Gastroesophageal sphincter (tissue), 4 donors: ENCODE data around the gene PSMG3. TPM values are rescaled to one million over a fixed set of nuclear protein-coding genes. Genes with fewer than 3 reads are reported as not detected.

Experiments used
- ATAC-seq: fragments of 150-250 bp; one replicate; pipeline ENCODE4 v1.9.1; 2016; ENCODE audit warnings: mild to moderate bottlenecking, moderate library complexity
- H3K27ac ChIP-seq, 4 donors: fragments of 200-600 bp; sonication (generic) in 3 of 4; 1 replicate in 3 of 4; 2 replicates in 1 of 4; pipeline ENCODE4 v1.5.1; 2016 to 2019
- H3K27me3 ChIP-seq: fragments of 200-600 bp; sonication (generic); one replicate; pipeline ENCODE4 v1.5.1; 2019
- H3K36me3 ChIP-seq, 2 donors: fragments of 200-600 bp; sonication (generic); one replicate each; pipeline ENCODE4 v1.5.1; 2019; ENCODE audit warnings: control low read depth in 1 of 2
- H3K4me1 ChIP-seq, 3 donors: fragments of 200-600 bp; sonication (generic); 1 replicate in 2 of 3; 2 replicates in 1 of 3; pipeline ENCODE4 v1.5.1; 2016 to 2019; ENCODE audit warnings: control low read depth in 2 of 3
- H3K4me3 ChIP-seq, 2 donors: fragments of 200-600 bp; sonication (generic); one replicate each; pipeline ENCODE4 v1.5.1; 2019; ENCODE audit warnings: mild to moderate bottlenecking in 1 of 2, moderate library complexity in 1 of 2
- H3K9me3 ChIP-seq, 3 donors: fragments of 200-600 bp; sonication (generic); one replicate each; pipeline ENCODE4 v1.5.1; 2017 to 2019; ENCODE audit warnings: control low read depth in 2 of 3
- EP300 ChIP-seq: sonication (generic); formaldehyde crosslinking; IDR thresholded peaks from one replicate; pipeline ENCODE4 v1.6.1; 2017; ENCODE audit warnings: antibody characterized with exemption, mild to moderate bottlenecking
- POLR2A ChIP-seq, 2 donors: fragments of 450-650 bp; IDR thresholded peaks; one replicate each; pipeline ENCODE4 v1.6.1; 2017; ENCODE audit warnings: antibody characterized with exemption in 2 of 2, mild to moderate bottlenecking in 2 of 2, moderate library complexity in 1 of 2
- POLR2AphosphoS5 ChIP-seq: sonication (generic); formaldehyde crosslinking; IDR thresholded peaks from one replicate; pipeline ENCODE4 v1.6.1; 2017; ENCODE audit warnings: antibody characterized with exemption
- WGBS, 2 donors: methylation state at CpG; one replicate each; pipeline ENCODE4 v1.1.5; 2018; ENCODE audit warnings: low coverage in 1 of 2; 5-methylcytosine and 5-hydroxymethylcytosine counted together
- total RNA-seq, 4 donors: library from RNA; depleted of rRNA; stranded (reverse); fragments of >200 nt; gene quantifications; one replicate each; pipeline ENCODE4 v1.1.0, GENCODE V29; 2016
- TF ChIP-seq, protein P1 (sequence below), 4 experiments: fragments of 200-600 bp in 2 of 4; fragments of 450-650 bp in 2 of 4; sonication (generic) in 1 of 4; IDR thresholded peaks; one replicate each; pipeline ENCODE4 v1.5.1; 2017 to 2019; ENCODE audit warnings: antibody characterized with exemption in 4 of 4, mild to moderate bottlenecking in 2 of 4, moderate library complexity in 2 of 4

PSMG3 gene
- total RNA-seq, 4 donors from 2014 or later: 27.7 to 36.6 (median 35.7) TPM

DNA sequence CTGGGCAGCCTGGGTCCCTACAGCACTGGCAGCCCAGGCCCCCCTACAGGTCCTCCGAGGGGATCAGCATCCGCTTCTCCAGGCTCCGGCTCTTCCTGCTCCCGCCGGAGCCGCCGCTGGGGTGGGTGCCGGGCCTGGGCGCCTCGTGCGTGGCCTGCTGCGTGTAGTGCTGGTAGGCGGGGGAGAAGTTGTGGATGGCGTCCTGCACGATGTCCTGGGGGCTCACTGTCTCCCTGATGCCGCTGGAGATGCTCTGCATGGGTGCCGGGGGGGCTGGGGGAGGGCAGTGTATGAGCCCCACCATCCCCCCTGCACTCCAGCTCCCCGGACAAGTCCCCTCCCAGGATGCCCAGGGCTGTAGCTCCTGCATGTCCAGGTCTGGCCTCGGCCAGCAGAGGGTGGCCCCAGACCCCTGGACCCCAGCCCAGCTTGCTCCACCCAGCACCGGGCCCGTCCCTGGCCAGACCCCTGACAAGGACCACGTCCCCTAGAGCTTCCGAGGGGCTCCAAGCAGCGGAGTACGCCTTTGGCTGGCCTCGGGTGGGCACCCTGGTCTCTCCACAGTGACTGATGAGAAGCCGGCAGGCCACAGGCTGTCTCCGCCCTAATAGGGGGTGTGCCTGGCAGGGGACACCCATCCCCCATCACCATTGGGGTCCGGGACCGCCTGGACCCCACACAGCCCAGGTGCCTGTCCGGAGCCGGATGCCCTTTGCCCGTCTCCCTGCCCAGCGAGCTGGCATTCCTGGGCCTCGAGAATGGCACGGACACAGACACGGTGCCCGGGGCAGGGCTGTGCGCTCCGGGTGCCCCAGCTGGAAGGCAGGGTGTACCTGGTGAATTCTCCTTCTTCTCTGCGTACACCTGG, 22.7 kb downstream of the PSMG3 start:
- no peaks in the 10 kb centered on the region for H3K9me3 ChIP-seq
- no peak for ATAC-seq
- WGBS, 2 donors: 84% methylated on average over 12 of the region's 41 CpGs; no CpG with 5 or more reads in 1 of the 2 donors
- H3K27me3 ChIP-seq: no peaks in the 10 kb centered on the region
- peaks cover 0 to 29% of the 10 kb centered on the region in 2 donors for H3K36me3 ChIP-seq
- H3K4me1 ChIP-seq: peaks cover 0 to 6% (median 0%) of the 10 kb centered on the region in 3 donors
- TF ChIP-seq, protein P1, sequence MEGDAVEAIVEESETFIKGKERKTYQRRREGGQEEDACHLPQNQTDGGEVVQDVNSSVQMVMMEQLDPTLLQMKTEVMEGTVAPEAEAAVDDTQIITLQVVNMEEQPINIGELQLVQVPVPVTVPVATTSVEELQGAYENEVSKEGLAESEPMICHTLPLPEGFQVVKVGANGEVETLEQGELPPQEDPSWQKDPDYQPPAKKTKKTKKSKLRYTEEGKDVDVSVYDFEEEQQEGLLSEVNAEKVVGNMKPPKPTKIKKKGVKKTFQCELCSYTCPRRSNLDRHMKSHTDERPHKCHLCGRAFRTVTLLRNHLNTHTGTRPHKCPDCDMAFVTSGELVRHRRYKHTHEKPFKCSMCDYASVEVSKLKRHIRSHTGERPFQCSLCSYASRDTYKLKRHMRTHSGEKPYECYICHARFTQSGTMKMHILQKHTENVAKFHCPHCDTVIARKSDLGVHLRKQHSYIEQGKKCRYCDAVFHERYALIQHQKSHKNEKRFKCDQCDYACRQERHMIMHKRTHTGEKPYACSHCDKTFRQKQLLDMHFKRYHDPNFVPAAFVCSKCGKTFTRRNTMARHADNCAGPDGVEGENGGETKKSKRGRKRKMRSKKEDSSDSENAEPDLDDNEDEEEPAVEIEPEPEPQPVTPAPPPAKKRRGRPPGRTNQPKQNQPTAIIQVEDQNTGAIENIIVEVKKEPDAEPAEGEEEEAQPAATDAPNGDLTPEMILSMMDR (IDR thresholded peaks at IDR 0.05): no peak
- no peak for TF ChIP-seq POLR2A (IDR thresholded peaks at IDR 0.05)
- TF ChIP-seq POLR2AphosphoS5: no peak
- no peak for TF ChIP-seq EP300
- no peak overlapping the region for H3K4me3 ChIP-seq
- H3K27ac ChIP-seq: no peak overlapping the region

DNA sequence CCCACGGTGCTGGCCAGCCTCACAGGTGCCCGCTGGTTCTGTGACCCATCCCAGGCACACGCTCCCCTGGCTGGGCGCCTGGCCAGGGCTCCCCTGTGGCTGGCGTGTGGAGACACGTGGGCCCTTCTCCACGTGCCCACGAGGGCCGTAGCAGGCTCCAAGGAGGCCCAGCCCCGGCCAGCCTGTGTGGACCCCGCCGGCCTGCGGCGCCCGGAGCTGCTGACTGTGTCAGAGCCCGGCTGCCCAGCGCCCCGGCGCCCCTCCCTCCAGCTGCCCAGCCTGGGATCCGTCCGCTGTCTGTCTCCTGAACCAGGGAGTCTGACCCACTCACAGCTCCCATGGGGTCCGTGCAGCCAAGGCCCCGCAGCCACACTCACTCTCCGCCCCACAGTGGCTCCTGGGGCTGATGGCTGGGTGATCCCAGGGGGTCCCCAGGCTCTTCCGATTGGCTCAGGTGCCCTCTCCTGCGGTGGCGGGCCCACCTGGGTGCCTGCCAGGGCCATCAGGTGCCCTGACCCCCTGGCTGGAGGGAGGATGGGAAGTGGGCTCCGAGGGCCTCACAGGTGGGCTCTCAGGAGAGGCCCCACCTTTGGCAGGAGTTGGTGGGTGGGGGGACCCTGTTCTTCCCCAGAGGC, 23.4 kb downstream of the PSMG3 start:
- H3K9me3 ChIP-seq: no peaks in the 10 kb centered on the region
- H3K4me1 ChIP-seq: peaks cover 0 to 6% (median 0%) of the 10 kb centered on the region in 3 donors
- no peak overlapping the region for H3K4me3 ChIP-seq
- peaks cover 0 to 37% of the 10 kb centered on the region in 2 donors for H3K36me3 ChIP-seq
- no peak overlapping the region for H3K27ac ChIP-seq
- WGBS, 2 donors: 94% methylated on average over 3 of the region's 28 CpGs; no CpG with 5 or more reads in 1 of the 2 donors
- no peaks in the 10 kb centered on the region for H3K27me3 ChIP-seq
- no peak for TF ChIP-seq POLR2A (IDR thresholded peaks at IDR 0.05)
- TF ChIP-seq POLR2AphosphoS5: no peak
- TF ChIP-seq, protein P1 (IDR thresholded peaks at IDR 0.05): no peak
- no peak for TF ChIP-seq EP300
- no peak for ATAC-seq

DNA sequence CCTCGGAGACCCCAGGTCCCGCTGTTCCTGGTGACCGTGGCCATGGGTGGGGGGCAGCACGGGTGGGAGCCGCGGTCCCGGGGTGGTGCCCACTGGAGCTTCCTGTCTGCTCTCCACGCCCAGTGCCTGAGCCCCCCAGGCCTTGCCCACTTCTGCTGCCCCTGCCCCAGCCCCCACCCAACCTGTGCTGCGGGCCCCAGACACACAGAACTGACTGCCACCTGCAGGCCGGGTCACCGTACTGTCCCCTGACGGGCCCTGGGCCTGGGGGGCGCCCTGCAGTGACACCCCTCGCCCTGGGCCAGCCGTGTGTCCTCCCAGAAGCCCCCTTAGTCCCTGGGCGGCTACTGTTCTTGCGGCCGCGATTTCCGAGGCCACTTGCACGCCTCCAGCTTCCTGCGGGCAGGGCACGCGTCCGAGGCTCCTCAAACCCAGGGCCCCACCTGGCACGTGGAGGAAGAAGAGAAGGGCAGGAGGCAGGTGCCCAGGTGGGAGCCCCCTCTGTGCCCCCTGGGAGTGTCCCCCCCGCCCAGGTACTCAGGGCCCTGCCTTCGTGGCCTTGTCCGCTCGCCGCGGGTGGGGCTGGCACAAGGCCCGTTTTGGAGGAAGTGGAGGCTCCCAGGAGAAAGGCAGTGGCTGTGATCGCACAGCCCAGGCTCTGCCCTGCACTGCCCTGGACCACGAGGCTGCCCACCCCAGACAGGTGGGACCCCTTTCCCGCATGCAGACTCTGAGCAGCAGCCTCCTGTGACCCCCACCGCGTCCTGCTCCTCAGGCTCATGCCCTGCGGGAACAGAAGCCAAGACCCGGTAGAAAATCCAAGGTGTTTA, 24.2 kb downstream of the PSMG3 start:
- ATAC-seq: no peak
- H3K27ac ChIP-seq: no peak overlapping the region
- WGBS, 2 donors: no CpG with 5 or more reads among the region's 40 CpGs

DNA sequence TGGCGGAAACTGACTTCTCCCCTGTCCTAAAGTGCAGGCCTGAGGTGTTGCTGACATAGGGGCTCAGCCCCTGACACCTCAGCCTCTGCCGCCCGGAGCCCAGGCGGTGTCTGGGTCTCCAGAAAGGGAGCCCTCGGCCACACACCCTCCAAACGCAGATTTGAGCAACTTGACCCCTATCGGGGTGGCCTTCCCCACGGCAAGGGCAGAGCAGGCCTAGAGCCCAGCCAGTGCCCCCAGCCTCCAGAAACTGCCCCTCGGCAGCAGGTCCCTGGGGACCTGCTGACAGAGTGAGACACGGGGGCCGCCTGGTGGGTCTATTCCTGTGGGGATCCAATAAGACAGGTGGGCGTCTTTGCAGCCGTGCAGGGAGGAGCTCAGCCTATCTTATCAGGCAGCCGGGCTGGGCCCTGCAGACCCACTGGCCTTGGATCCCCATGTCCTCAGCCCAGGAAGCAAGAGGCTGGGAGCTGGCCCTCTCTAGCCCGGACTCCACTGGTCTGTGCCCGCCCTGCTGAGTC, 24.9 kb downstream of the PSMG3 start:
- Histone ChIP-seq H3K27ac (peak overlapping the region in 1 of 4 donors; percentile 40), H3K4me3 (no peak overlapping the region), H3K27me3 (no peaks in the 10 kb centered on the region), H3K4me1 (peaks cover 0 to 6% (median 0%) of the 10 kb centered on the region in 3 donors), H3K36me3 (peaks cover 0 to 51% of the 10 kb centered on the region in 2 donors), H3K9me3 (no peaks in the 10 kb centered on the region)
- ATAC-seq: no peak
- TF ChIP-seq POLR2AphosphoS5 (no peak), EP300 (no peak), POLR2A (IDR thresholded peaks at IDR 0.05) (no peak)
- TF ChIP-seq, protein P1 (IDR thresholded peaks at IDR 0.05): no peak
- WGBS, 2 donors: no CpG with 5 or more reads among the region's 16 CpGs

More for the DNA sequence above, 24.2 kb downstream of the PSMG3 start:
- Histone ChIP-seq H3K9me3 (no peaks in the 10 kb centered on the region), H3K36me3 (peaks cover 0 to 44% of the 10 kb centered on the region in 2 donors), H3K4me3 (no peak overlapping the region), H3K4me1 (peaks cover 0 to 6% (median 0%) of the 10 kb centered on the region in 3 donors), H3K27me3 (no peaks in the 10 kb centered on the region)
- no peak for TF ChIP-seq POLR2A (IDR thresholded peaks at IDR 0.05)
- TF ChIP-seq, protein P1 (IDR thresholded peaks at IDR 0.05): no peak
- TF ChIP-seq POLR2AphosphoS5: no peak
- TF ChIP-seq EP300: no peak
